HCT116 (cell line): ENCODE measurements around the gene FAM240B. TPM values are rescaled to one million over a fixed set of nuclear protein-coding genes. Genes with fewer than 3 reads are reported as not detected.

ENCODE experiments used
- ATAC-seq: fragments of 200-7000 bp; cut with Tn5 transposase; 2 replicates; pipeline ENCODE4 v1.9.1; 2020; ENCODE audit warnings: mild to moderate bottlenecking, moderate library complexity
- BruUV-seq: library from RNA; stranded (reverse); fragments of 400-500 nt; replicated peaks from 2 replicates; lab custom pipeline; 2021; lab: Mats Ljungman, UMichigan
- CTCF ChIA-PET: fragments of 300-600 bp; sonication (Branson Sonifier 250); formaldehyde crosslinking; loops from one replicate; lab custom pipeline; 2021; ENCODE audit warnings: antibody characterized with exemption; lab: Charles Lee
- POLR2A ChIA-PET: fragments of 300-600, 350-600 bp; sonication (Branson Sonifier 250); formaldehyde crosslinking; loops from one replicate; lab custom pipeline; 2021; ENCODE audit warnings: antibody characterized with exemption; lab: Charles Lee
- RAD21 ChIA-PET, 2 experiments: fragments of 300-600 bp; sonication (Branson Sonifier 250); formaldehyde crosslinking; loops; one replicate each; lab custom pipeline; 2023; ENCODE audit warnings: low total read pairs in 2 of 2; ENCODE audit not compliant: uncharacterized antibody in 2 of 2, unreplicated experiment in 2 of 2, low non-redundant PET in 1 of 2; lab: Charles Lee
- DNase-seq: peaks from one replicate; pipeline ENCODE4 v3.0.0-alpha.2; 2010; ENCODE audit warnings: low read depth, low spot score
- H2AFZ ChIP-seq: fragments of 200-600 bp; shearing (Covaris generic), sonication (generic); 2 replicates; pipeline ENCODE4 v1.6.1; 2017; ENCODE audit warnings: low read depth, mixed run types, mixed read lengths, antibody characterized with exemption, low read length; ENCODE audit not compliant: poor library complexity, severe bottlenecking
- H3K27ac ChIP-seq: 2 replicates; pipeline ENCODE4 v1.5.1; 2012; ENCODE audit warnings: low read depth, low read length
- H3K27me3 ChIP-seq: fragments of 200-600 bp; sonication (generic); 2 replicates; pipeline ENCODE4 v1.6.1; 2016; ENCODE audit warnings: mixed run types, low read length, mixed read lengths; ENCODE audit not compliant: insufficient read depth
- H3K36me3 ChIP-seq, 2 experiments: fragments of 200-500 bp in 1 of 2; fragments of 200-600 bp in 1 of 2; sonication (Bioruptor generic) in 1 of 2; sonication (generic) in 1 of 2; 2 replicates each; pipeline versions ENCODE4 v1.5.1 to v1.6.1; 2014 to 2016; ENCODE audit warnings: low read length in 2 of 2, inconsistent platforms in 1 of 2, mixed read lengths in 1 of 2, mixed run types in 1 of 2; ENCODE audit not compliant: insufficient read depth in 2 of 2, control insufficient read depth in 1 of 2
- H3K4me1 ChIP-seq, 2 experiments: fragments of 200-600 bp in 1 of 2; sonication (generic) in 1 of 2; 2 replicates each; pipeline versions ENCODE4 v1.5.1 to v1.6.1; 2012 to 2017; ENCODE audit warnings: low read length in 2 of 2, inconsistent platforms in 1 of 2, mild to moderate bottlenecking in 1 of 2, mixed read lengths in 1 of 2, mixed run types in 1 of 2, moderate library complexity in 1 of 2; ENCODE audit not compliant: insufficient read depth in 2 of 2, control insufficient read depth in 1 of 2
- H3K4me2 ChIP-seq: fragments of 200-600 bp; sonication (generic); 2 replicates; pipeline ENCODE4 v1.6.1; 2017; ENCODE audit warnings: mixed run types, low read length, mixed read lengths
- H3K4me3 ChIP-seq, 2 experiments: fragments of 200-600 bp in 1 of 2; sonication (generic) in 1 of 2; replicated peaks in 1 of 2; 2 replicates each; pipeline ENCODE4 v1.5.1; 2011 to 2016; ENCODE audit warnings: low read length in 2 of 2, control low read depth in 1 of 2, low read depth in 1 of 2, mild to moderate bottlenecking in 1 of 2, mixed read lengths in 1 of 2, mixed run types in 1 of 2
- H3K79me2 ChIP-seq: fragments of 200-600 bp; sonication (generic); 2 replicates; pipeline ENCODE4 v1.6.1; 2017; ENCODE audit warnings: mild to moderate bottlenecking, mixed run types, low read length, moderate library complexity, mixed read lengths; ENCODE audit not compliant: insufficient read depth
- H3K9ac ChIP-seq: fragments of 200-600 bp; sonication (generic); 2 replicates; pipeline ENCODE4 v1.6.1; 2016; ENCODE audit warnings: low read length, mixed read lengths
- H3K9me2 ChIP-seq: fragments of 200-600 bp; sonication (generic), shearing (Covaris generic); 2 replicates; pipeline ENCODE4 v1.6.1; 2017; ENCODE audit warnings: mixed run types, mild to moderate bottlenecking, moderate library complexity; ENCODE audit not compliant: insufficient read depth
- H3K9me3 ChIP-seq, 2 experiments: fragments of 200-500 bp in 1 of 2; fragments of 200-600 bp in 1 of 2; sonication (Bioruptor generic) in 1 of 2; sonication (generic) in 1 of 2; 2 replicates each; pipeline ENCODE4 v1.6.1; 2014 to 2017; ENCODE audit warnings: low read length in 2 of 2, mixed read lengths in 2 of 2, inconsistent platforms in 1 of 2, low read depth in 1 of 2, mild to moderate bottlenecking in 1 of 2, mixed run types in 1 of 2, moderate library complexity in 1 of 2; ENCODE audit not compliant: control insufficient read depth in 1 of 2, insufficient read depth in 1 of 2
- H4K20me1 ChIP-seq: fragments of 200-600 bp; sonication (generic), shearing (Covaris generic); 2 replicates; pipeline ENCODE4 v1.6.1; 2017; ENCODE audit warnings: mixed run types, mild to moderate bottlenecking, moderate library complexity; ENCODE audit not compliant: insufficient read depth
- EZH2 ChIP-seq: fragments of 200-600 bp; sonication (generic); IDR thresholded peaks from 2 replicates; pipeline ENCODE4 v1.6.1; 2017; ENCODE audit warnings: antibody characterized with exemption, mixed run types
- FOSL1 ChIP-seq: IDR thresholded peaks from 2 replicates; pipeline ENCODE4 v1.6.1; 2012; ENCODE audit warnings: low read depth
- POLR2A ChIP-seq: IDR thresholded peaks from 2 replicates; pipeline ENCODE4 v1.7.0; 2011; ENCODE audit warnings: borderline replicate concordance; ENCODE audit not compliant: insufficient read depth, insufficient read length; ENCODE audit errors: extremely low read depth
- POLR2AphosphoS5 ChIP-seq: IDR thresholded peaks from 2 replicates; pipeline ENCODE4 v1.6.1; 2011; ENCODE audit warnings: mild to moderate bottlenecking, low read depth, low read length, moderate library complexity
- SIN3A ChIP-seq: IDR thresholded peaks from 2 replicates; pipeline ENCODE4 v1.6.1; 2012; ENCODE audit warnings: low read depth
- TCF7L2 ChIP-seq: IDR thresholded peaks from 2 replicates; pipeline ENCODE4 v1.7.0; 2011; ENCODE audit warnings: borderline replicate concordance, inconsistent platforms; ENCODE audit not compliant: insufficient read depth, insufficient read length; ENCODE audit errors: extremely low read depth
- intact Hi-C: fragments of 100-400 bp; cut with micrococcal nuclease; formaldehyde crosslinking; loops from 2 replicates; pipeline ENCODE4 v1.10.0; 2022
- total RNA-seq: library from RNA; stranded (reverse); gene quantifications from one replicate; pipeline ENCODE4 v1.2.1, GENCODE V29; 2021; ENCODE audit not compliant: unreplicated experiment
- TF ChIP-seq, protein P1 (sequence below): IDR thresholded peaks from 2 replicates; pipeline ENCODE4 v1.6.1; 2012; ENCODE audit warnings: low read depth
- TF ChIP-seq, protein P2 (sequence below): IDR thresholded peaks from 2 replicates; pipeline ENCODE4 v1.6.1; 2011; ENCODE audit warnings: mild to moderate bottlenecking, low read length, moderate library complexity; ENCODE audit not compliant: insufficient replicate concordance; ENCODE audit errors: extremely low read depth

Gene FAM240B
- total RNA-seq, 1 experiment from 2014 or later = not detected

DNA sequence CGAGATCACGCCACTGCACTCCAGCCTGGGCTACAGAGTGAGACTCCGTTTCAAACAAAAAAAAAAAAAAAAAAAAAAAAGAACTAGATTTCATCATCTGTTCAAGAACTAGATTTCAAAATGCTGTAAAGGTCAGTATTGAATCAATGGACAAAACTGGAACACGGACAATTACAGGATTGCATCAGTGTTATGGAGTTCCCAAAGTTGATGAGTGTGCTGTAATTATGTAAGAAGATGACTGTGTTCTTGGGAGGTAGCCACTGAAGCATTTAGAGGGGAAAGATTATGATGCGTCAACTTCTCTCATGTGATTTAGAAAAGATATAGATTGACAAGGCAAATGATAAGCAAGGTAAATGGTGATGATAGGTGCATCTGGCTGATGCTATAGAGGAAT is 6.5 kb downstream of the FAM240B start:
- H3K4me1 ChIP-seq = no peaks in the 10 kb centered on the region

DNA sequence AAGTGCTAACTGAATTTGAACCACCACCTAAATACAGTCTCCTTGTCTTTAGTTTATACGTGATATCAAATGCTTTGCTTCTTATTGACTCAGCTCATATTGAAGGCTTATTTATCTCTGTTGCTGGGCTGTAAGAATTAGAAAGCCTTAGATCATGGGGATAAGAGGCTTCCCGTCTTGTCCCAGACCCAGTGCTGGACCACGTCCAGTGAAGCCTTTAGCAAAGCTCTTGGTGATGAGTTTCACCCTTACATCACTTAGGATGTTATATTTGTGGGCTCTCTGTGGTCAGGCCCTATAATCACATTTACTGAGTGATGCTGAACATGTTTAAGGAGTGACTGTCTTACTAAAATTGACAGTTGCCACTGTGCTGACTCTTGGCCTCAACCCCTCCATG is 11.2 kb downstream of the FAM240B start:
- Histone ChIP-seq H3K4me2 (no peak overlapping the region), H4K20me1 (no peaks in the 10 kb centered on the region), H2AFZ (no peak overlapping the region), H3K27ac (no peak overlapping the region), H3K36me3 (no peaks in the 10 kb centered on the region), H3K9me2 (no peaks in the 10 kb centered on the region), H3K9me3 (no peaks in the 10 kb centered on the region), H3K9ac (no peak overlapping the region), H3K4me1 (no peaks in the 10 kb centered on the region), H3K79me2 (no peaks in the 10 kb centered on the region), H3K4me3 (no peak overlapping the region), H3K27me3 (peaks cover 10% of the 10 kb centered on the region; the same call in 1 of the 2 replicates)
- ATAC-seq (no peak), DNase-seq (no peak)
- intact Hi-C loops = loop anchor here (10.0 kb wide), 1 partner anchor 74 kb away; no protein-coding TSS in a partner anchor
- CTCF ChIA-PET = no interaction called here
- RAD21 ChIA-PET = no interaction called here
- BruUV-seq = no TSS peak
- POLR2A ChIA-PET = no interaction called here
- TF ChIP-seq SIN3A (no peak), POLR2A (no peak), EZH2 (no peak)
- TF ChIP-seq, protein P1, sequence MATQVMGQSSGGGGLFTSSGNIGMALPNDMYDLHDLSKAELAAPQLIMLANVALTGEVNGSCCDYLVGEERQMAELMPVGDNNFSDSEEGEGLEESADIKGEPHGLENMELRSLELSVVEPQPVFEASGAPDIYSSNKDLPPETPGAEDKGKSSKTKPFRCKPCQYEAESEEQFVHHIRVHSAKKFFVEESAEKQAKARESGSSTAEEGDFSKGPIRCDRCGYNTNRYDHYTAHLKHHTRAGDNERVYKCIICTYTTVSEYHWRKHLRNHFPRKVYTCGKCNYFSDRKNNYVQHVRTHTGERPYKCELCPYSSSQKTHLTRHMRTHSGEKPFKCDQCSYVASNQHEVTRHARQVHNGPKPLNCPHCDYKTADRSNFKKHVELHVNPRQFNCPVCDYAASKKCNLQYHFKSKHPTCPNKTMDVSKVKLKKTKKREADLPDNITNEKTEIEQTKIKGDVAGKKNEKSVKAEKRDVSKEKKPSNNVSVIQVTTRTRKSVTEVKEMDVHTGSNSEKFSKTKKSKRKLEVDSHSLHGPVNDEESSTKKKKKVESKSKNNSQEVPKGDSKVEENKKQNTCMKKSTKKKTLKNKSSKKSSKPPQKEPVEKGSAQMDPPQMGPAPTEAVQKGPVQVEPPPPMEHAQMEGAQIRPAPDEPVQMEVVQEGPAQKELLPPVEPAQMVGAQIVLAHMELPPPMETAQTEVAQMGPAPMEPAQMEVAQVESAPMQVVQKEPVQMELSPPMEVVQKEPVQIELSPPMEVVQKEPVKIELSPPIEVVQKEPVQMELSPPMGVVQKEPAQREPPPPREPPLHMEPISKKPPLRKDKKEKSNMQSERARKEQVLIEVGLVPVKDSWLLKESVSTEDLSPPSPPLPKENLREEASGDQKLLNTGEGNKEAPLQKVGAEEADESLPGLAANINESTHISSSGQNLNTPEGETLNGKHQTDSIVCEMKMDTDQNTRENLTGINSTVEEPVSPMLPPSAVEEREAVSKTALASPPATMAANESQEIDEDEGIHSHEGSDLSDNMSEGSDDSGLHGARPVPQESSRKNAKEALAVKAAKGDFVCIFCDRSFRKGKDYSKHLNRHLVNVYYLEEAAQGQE = no peak

More for the DNA sequence above, 6.5 kb downstream of the FAM240B start:
- H2AFZ ChIP-seq = no peak overlapping the region
- ATAC-seq (no peak), DNase-seq (no peak)
- no peak overlapping the region for H3K4me3 ChIP-seq
- no peaks in the 10 kb centered on the region for H3K36me3 ChIP-seq
- H3K9me3 ChIP-seq = no peaks in the 10 kb centered on the region
- no peak overlapping the region for H3K9ac ChIP-seq
- H3K27me3 ChIP-seq = peaks cover 8% of the 10 kb centered on the region; the same call in 1 of the 2 replicates
- H3K79me2 ChIP-seq = no peaks in the 10 kb centered on the region
- TF ChIP-seq TCF7L2 (no peak), FOSL1 (no peak), POLR2AphosphoS5 (no peak)
- TF ChIP-seq, protein P2, sequence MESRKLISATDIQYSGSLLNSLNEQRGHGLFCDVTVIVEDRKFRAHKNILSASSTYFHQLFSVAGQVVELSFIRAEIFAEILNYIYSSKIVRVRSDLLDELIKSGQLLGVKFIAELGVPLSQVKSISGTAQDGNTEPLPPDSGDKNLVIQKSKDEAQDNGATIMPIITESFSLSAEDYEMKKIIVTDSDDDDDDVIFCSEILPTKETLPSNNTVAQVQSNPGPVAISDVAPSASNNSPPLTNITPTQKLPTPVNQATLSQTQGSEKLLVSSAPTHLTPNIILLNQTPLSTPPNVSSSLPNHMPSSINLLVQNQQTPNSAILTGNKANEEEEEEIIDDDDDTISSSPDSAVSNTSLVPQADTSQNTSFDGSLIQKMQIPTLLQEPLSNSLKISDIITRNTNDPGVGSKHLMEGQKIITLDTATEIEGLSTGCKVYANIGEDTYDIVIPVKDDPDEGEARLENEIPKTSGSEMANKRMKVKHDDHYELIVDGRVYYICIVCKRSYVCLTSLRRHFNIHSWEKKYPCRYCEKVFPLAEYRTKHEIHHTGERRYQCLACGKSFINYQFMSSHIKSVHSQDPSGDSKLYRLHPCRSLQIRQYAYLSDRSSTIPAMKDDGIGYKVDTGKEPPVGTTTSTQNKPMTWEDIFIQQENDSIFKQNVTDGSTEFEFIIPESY = no peak
- no peak overlapping the region for H3K27ac ChIP-seq
- H4K20me1 ChIP-seq = no peaks in the 10 kb centered on the region
- POLR2A ChIA-PET = no interaction called here
- intact Hi-C loops = no loop called here
- no peaks in the 10 kb centered on the region for H3K9me2 ChIP-seq
- H3K4me2 ChIP-seq = no peak overlapping the region
- CTCF ChIA-PET = no interaction called here
- no TSS peak for BruUV-seq
- RAD21 ChIA-PET = no interaction called here
